K562 (cell line): ENCODE data around the gene METAP1D. TPM values are rescaled to one million over a fixed set of nuclear protein-coding genes. Genes with fewer than 3 reads are reported as not detected.

Source experiments
- CGGBP1 ChIP-seq: fragments of 250-450 bp; sonication (Bioruptor Pico); IDR thresholded peaks from 2 replicates; pipeline ENCODE4 v1.9.0; 2021; ENCODE audit warnings: mild to moderate bottlenecking
- CLOCK ChIP-seq: fragments of 250-450 bp; sonication (Bioruptor Pico); IDR thresholded peaks from 2 replicates; pipeline ENCODE4 v1.4.0; 2020; ENCODE audit warnings: mild to moderate bottlenecking, moderate library complexity, borderline replicate concordance
- EGR1 ChIP-seq: fragments of 450-650 bp; conservative IDR thresholded peaks from 2 replicates; pipeline ENCODE4 v1.6.1; 2017; ENCODE audit warnings: mild to moderate bottlenecking
- EHMT2 ChIP-seq: fragments of 450-650 bp; IDR thresholded peaks from 2 replicates; pipeline ENCODE4 v1.6.1; 2018; ENCODE audit warnings: antibody characterized with exemption
- ESRRB ChIP-seq: fragments of 250-450 bp; sonication (Bioruptor Pico); IDR thresholded peaks from 2 replicates; pipeline ENCODE4 v1.5.0; 2020; ENCODE audit warnings: mild to moderate bottlenecking, moderate library complexity, borderline replicate concordance
- KHSRP ChIP-seq: fragments of 450-650 bp; IDR thresholded peaks from 2 replicates; pipeline ENCODE4 v1.6.1; 2017
- MCM7 ChIP-seq, 2 experiments: fragments of 450-650 bp; IDR thresholded peaks; 2 replicates each; pipeline ENCODE4 v1.6.1; 2016 to 2018
- MEIS2 ChIP-seq: fragments of 450-650 bp; IDR thresholded peaks from 2 replicates; pipeline ENCODE4 v1.6.1; 2014; ENCODE audit warnings: mild to moderate bottlenecking; ENCODE audit not compliant: partially characterized antibody
- NCOR1 ChIP-seq: fragments of 450-650 bp; IDR thresholded peaks from 2 replicates; pipeline ENCODE4 v1.6.1; 2016; ENCODE audit warnings: mild to moderate bottlenecking, moderate library complexity
- SLC30A9 ChIP-seq: fragments of 250-450 bp; sonication (Bioruptor Pico); IDR thresholded peaks from 2 replicates; pipeline ENCODE4 v1.8.0; 2022; ENCODE audit warnings: mild to moderate bottlenecking, moderate library complexity
- STAT5A ChIP-seq: IDR thresholded peaks from 2 replicates; pipeline ENCODE4 v1.6.1; 2012; ENCODE audit warnings: low read length, inconsistent platforms, borderline replicate concordance
- ZBTB11 ChIP-seq, 3 experiments: fragments of 200-800 bp in 1 of 3; fragments of 250-450 bp in 1 of 3; fragments of 450-650 bp in 1 of 3; sonication (Bioruptor Pico) in 1 of 3; sonication (Bioruptor generic) in 1 of 3; formaldehyde crosslinking in 1 of 3; IDR thresholded peaks; 2 replicates each; pipeline versions ENCODE4 v1.6.1 to v1.8.0; 2016 to 2022; ENCODE audit warnings: mild to moderate bottlenecking in 2 of 3, missing genetic modification characterization in 2 of 3, missing compliant biosample characterization in 1 of 3, moderate library complexity in 1 of 3
- ZNF408 ChIP-seq: fragments of 250-450 bp; sonication (Bioruptor Pico); IDR thresholded peaks from 2 replicates; pipeline ENCODE4 v1.4.0; 2020; ENCODE audit warnings: low read depth, mild to moderate bottlenecking, moderate library complexity
- ZNF583 ChIP-seq: fragments of 250-450 bp; sonication (Bioruptor Pico); IDR thresholded peaks from 2 replicates; pipeline ENCODE4 v1.4.0; 2020
- polyA plus RNA-seq, 8 experiments: library from polyadenylated mRNA; depleted of rRNA in 4 of 8; stranded (reverse) in 5 of 8; unstranded in 3 of 8; fragments of >200 nt; fragmentation: Nextera tagmentation in 2 of 8; fragmentation: Illumina TruSeq in 1 of 8; extraction: Ambion mirVana in 2 of 8; extraction: Trizol in 1 of 8; gene quantifications; 2 replicates each; pipeline versions ENCODE4 v1.2.1 to v1.2.3, GENCODE V29; 2011 to 2014; ENCODE audit warnings: inconsistent platforms in 1 of 8, missing spikeins in 1 of 8
- total RNA-seq, 7 experiments: library from RNA; depleted of rRNA in 6 of 7; stranded (reverse); fragments of >200 nt in 6 of 7; fragmentation: Illumina TruSeq in 2 of 7; extraction: Trizol in 2 of 7; gene quantifications; 2 replicates each; pipeline versions ENCODE4 v1.2.1 to v1.2.3, GENCODE V29; 2011 to 2021; ENCODE audit warnings: low replicate concordance in 1 of 7
- TF ChIP-seq, protein P1 (sequence below): fragments of 250-450 bp; sonication (Bioruptor Pico); IDR thresholded peaks from 2 replicates; pipeline ENCODE4 v1.5.0; 2022; ENCODE audit warnings: mild to moderate bottlenecking
- TF ChIP-seq, protein P2 (sequence below): sonication (generic); formaldehyde crosslinking; IDR thresholded peaks from 2 replicates; pipeline ENCODE4 v1.9.0; 2022; ENCODE audit warnings: mild to moderate bottlenecking, missing genetic modification reagents
- TF ChIP-seq, protein P3 (sequence below): fragments of 450-650 bp; formaldehyde crosslinking; IDR thresholded peaks from 2 replicates; pipeline ENCODE4 v1.4.0; 2022; ENCODE audit warnings: mild to moderate bottlenecking, moderate library complexity

The METAP1D gene
- total and polyA plus RNA-seq, 9 of the 15 experiments (the other 6 are each of a cell fraction or from before 2014, with no cell fraction given), result 8.0 to 23.4 (median 15.7) TPM

DNA sequence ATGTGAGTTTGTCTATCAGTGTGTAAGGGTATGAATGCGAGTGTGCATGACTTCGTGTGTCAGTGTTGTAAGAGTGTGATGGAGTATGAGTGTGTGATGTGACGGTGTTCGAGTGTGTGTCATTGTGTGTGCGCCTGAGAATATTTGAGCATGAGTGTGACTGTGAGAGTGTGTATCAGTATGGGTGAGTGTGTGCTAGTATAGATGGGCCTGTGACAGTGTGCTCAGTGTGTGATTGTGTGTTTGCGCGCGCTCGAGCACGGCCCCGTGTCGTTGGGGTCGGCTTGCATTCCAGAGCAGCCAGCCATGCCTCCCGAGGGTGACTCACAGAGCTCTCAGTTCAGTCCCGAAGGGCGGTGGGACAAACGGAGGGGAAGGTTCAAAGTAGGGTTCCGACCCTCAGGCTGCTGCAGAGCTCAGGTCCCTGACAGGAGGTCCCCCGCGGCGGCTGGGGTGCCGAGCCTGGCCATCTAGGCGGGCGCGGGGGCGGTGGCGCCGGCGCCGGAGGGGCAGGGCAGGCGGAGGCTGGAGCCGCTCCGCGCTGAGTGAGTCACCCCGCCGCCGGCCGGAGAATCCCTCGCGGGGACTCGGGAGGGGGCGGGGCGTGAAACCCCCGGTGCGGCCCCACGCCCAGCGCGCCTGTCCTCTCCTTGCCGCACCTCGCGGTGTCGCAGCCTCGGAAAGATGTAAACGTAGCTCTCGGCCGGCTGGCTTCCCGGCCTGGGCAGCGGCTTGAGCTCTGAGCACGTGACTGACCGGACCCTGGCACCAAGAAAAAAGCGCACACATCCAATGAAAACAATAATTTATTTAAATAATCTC, 99.1 kb downstream of the METAP1D start (continued):
- TF ChIP-seq ZNF583 (CRISPR knock-in tag) (no peak), EGR1 (peak; percentile 93), MCM7 (IDR thresholded peaks at IDR 0.05) (no peak), STAT5A (no peak), CGGBP1 (no peak), ZBTB11 (CRISPR knock-in tag; IDR thresholded peaks at IDR 0.05) (peak in 1 of 3 experiments; percentile 67; a peak in 2 of 6 replicates), NCOR1 (peak; percentile 43), KHSRP (0 out of 2 replicates have a peak, but pooled peaks have one; percentile 24), ZNF408 (CRISPR knock-in tag) (no peak), SLC30A9 (no peak), CLOCK (CRISPR knock-in tag) (no peak), EHMT2 (peak; percentile 72), MEIS2 (peak; percentile 58), ESRRB (no peak)
- TF ChIP-seq, protein P1, sequence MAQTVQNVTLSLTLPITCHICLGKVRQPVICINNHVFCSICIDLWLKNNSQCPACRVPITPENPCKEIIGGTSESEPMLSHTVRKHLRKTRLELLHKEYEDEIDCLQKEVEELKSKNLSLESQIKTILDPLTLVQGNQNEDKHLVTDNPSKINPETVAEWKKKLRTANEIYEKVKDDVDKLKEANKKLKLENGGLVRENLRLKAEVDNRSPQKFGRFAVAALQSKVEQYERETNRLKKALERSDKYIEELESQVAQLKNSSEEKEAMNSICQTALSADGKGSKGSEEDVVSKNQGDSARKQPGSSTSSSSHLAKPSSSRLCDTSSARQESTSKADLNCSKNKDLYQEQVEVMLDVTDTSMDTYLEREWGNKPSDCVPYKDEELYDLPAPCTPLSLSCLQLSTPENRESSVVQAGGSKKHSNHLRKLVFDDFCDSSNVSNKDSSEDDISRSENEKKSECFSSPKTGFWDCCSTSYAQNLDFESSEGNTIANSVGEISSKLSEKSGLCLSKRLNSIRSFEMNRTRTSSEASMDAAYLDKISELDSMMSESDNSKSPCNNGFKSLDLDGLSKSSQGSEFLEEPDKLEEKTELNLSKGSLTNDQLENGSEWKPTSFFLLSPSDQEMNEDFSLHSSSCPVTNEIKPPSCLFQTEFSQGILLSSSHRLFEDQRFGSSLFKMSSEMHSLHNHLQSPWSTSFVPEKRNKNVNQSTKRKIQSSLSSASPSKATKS (CRISPR knock-in tag), result no peak
- TF ChIP-seq, protein P2, sequence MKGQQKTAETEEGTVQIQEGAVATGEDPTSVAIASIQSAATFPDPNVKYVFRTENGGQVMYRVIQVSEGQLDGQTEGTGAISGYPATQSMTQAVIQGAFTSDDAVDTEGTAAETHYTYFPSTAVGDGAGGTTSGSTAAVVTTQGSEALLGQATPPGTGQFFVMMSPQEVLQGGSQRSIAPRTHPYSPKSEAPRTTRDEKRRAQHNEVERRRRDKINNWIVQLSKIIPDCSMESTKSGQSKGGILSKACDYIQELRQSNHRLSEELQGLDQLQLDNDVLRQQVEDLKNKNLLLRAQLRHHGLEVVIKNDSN (CRISPR knock-in tag), result peak; percentile 90
- TF ChIP-seq, protein P3, sequence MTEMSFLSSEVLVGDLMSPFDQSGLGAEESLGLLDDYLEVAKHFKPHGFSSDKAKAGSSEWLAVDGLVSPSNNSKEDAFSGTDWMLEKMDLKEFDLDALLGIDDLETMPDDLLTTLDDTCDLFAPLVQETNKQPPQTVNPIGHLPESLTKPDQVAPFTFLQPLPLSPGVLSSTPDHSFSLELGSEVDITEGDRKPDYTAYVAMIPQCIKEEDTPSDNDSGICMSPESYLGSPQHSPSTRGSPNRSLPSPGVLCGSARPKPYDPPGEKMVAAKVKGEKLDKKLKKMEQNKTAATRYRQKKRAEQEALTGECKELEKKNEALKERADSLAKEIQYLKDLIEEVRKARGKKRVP (CRISPR knock-in tag), result no peak
